Measurements from ENCODE around the gene MEGF8. TPM values are rescaled to one million over a fixed set of nuclear protein-coding genes. Genes with fewer than 3 reads are reported as not detected.

Gene MEGF8
- total and polyA plus RNA-seq, 9 of the 15 experiments (the other 6 are each of a cell fraction or from before 2014, with no cell fraction given), result 0.28 to 13.1 (median 3.0) TPM

- TF ChIP-seq ZNF121 (CRISPR knock-in tag; conservative IDR thresholded peaks at IDR 0.05) (no peak), MAZ (CRISPR knock-in tag; conservative IDR thresholded peaks at IDR 0.05 in 1 of 2, IDR thresholded peaks at IDR 0.05 in 1 of 2) (peak; percentile 48 to 81; a peak in 3 of 4 replicates), TFAP4 (CRISPR knock-in tag; IDR thresholded peaks at IDR 0.05; ENCODE audit: borderline replicate concordance) (peak; percentile 35; the same call in 1 of the 2 replicates), ZFP30 (CRISPR knock-in tag; IDR thresholded peaks at IDR 0.05; ENCODE audit: borderline replicate concordance) (no peak), RAD21 (CRISPR knock-in tag; conservative IDR thresholded peaks at IDR 0.05 in 1 of 2, IDR thresholded peaks at IDR 0.05 in 1 of 2) (peak; percentile 38 to 80; a peak in 3 of 4 replicates), PRPF4 (IDR thresholded peaks at IDR 0.05; ENCODE audit: insufficient read depth, low read depth, low read length, poor library complexity, severe bottlenecking) (no peak), ELK1 (CRISPR knock-in tag; IDR thresholded peaks at IDR 0.05) (no peak), PRDM10 (IDR thresholded peaks at IDR 0.05; ENCODE audit: partially characterized antibody) (peak; percentile 55), ZNF79 (CRISPR knock-in tag; IDR thresholded peaks at IDR 0.05; ENCODE audit: low read depth) (no peak), YY1 (IDR thresholded peaks at IDR 0.05; ENCODE audit: borderline replicate concordance in 1 of 3, control insufficient read depth in 1 of 3, extremely low read depth in 1 of 3, insufficient read depth in 3 of 3, insufficient read length in 1 of 3, insufficient replicate concordance in 2 of 3, low read depth in 1 of 3, low read length in 2 of 3) (no peak), RB1 (IDR thresholded peaks at IDR 0.05; ENCODE audit: low read depth) (peak; percentile 42; the same call in 1 of the 2 replicates), TSC22D4 (tag; IDR thresholded peaks at IDR 0.05) (no peak), SAFB2 (IDR thresholded peaks at IDR 0.05; ENCODE audit: borderline replicate concordance, low read depth, low read length, severe bottlenecking) (no peak), ZNF57 (CRISPR knock-in tag; IDR thresholded peaks at IDR 0.05) (no peak), ZNF165 (CRISPR knock-in tag; IDR thresholded peaks at IDR 0.05; ENCODE audit: borderline replicate concordance) (no peak), GTF3C2 (IDR thresholded peaks at IDR 0.05; ENCODE audit: borderline replicate concordance, extremely low read depth, insufficient read length) (no peak)
Measured at GRCh38 chr19:42295831-42296525, 29.5 kb upstream of the MEGF8 start (continued).

Measured in K562 (cell line).